ENCODE data around the gene STK32B.
A peak's percentile ranks its signal among the peaks of the same experiment; 100 is the strongest.

Gene STK32B

DNA sequence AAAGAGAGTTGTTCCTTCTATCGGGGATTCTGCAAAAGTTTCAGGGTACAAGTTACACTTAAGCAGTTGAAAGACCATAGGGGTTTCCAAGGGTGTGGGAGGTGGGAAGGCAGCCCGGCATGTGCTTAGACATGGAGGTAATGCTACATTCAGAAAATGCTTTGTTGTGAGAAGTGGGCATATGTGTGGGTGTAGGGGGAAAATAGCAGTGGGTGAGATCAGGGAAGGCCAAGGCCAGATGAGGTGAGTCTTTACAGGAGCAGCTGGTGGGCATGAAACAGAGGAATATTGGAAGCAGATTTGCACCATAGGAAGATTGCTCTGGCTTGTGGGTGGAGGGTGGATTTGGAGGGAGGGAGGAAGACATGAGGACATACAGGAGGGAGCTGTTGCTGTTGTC lies 40.3 kb upstream of the STK32B start:
- in situ Hi-C loops (cut with HindIII; ENCODE audit: low sequenced_read_pairs): loop anchor here (25.0 kb wide), 1 partner anchor 801 kb away; no protein-coding TSS in a partner anchor
- TF ChIP-seq, protein P1, sequence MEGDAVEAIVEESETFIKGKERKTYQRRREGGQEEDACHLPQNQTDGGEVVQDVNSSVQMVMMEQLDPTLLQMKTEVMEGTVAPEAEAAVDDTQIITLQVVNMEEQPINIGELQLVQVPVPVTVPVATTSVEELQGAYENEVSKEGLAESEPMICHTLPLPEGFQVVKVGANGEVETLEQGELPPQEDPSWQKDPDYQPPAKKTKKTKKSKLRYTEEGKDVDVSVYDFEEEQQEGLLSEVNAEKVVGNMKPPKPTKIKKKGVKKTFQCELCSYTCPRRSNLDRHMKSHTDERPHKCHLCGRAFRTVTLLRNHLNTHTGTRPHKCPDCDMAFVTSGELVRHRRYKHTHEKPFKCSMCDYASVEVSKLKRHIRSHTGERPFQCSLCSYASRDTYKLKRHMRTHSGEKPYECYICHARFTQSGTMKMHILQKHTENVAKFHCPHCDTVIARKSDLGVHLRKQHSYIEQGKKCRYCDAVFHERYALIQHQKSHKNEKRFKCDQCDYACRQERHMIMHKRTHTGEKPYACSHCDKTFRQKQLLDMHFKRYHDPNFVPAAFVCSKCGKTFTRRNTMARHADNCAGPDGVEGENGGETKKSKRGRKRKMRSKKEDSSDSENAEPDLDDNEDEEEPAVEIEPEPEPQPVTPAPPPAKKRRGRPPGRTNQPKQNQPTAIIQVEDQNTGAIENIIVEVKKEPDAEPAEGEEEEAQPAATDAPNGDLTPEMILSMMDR (IDR thresholded peaks at IDR 0.05; ENCODE audit: low read depth, low read length, missing control alignments): no peak
- no peak for DNase-seq (ENCODE audit: low read depth)
- H3K4me3 ChIP-seq (ENCODE audit: low read depth, low read length): no peak overlapping the region

DNA sequence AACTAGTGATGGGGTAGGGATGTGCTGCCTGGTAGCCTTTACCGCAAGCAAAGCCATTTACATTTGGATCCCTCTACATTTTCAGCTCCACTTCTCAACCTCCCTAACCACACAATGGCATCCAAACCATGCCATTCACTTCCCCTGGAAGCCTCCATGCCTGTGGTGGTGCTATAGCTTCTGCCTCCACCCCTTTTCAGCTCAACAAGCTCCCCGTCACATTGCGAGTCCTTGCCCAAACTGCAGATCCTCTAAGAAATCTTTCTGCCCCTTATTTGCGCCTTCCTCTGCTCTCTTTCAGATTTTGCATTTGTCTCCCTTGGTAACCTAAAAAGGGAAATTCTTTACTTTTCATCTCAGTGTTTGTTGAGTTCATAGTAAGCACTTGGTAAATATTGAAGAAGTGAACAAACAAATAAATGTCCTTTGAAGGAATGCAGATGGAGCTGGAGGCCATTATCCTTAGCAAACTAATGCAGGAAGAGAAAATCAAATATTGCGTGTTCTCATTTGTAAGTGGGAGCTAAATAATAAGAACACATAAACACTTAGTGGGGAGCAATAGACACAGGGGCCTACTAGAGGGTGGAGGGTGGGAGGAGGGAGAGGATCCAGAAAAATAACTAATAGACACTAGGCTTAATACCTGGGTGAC lies 38.9 kb upstream of the STK32B start:
- TF ChIP-seq, protein P1 (IDR thresholded peaks at IDR 0.05; ENCODE audit: low read depth, low read length, missing control alignments): no peak
- DNase-seq (ENCODE audit: low read depth): no peak
- H3K4me3 ChIP-seq (ENCODE audit: low read depth, low read length): no peak overlapping the region
- in situ Hi-C loops (cut with HindIII; ENCODE audit: low sequenced_read_pairs): loop anchor here (25.0 kb wide), 1 partner anchor 800 kb away; no protein-coding TSS in a partner anchor

DNA sequence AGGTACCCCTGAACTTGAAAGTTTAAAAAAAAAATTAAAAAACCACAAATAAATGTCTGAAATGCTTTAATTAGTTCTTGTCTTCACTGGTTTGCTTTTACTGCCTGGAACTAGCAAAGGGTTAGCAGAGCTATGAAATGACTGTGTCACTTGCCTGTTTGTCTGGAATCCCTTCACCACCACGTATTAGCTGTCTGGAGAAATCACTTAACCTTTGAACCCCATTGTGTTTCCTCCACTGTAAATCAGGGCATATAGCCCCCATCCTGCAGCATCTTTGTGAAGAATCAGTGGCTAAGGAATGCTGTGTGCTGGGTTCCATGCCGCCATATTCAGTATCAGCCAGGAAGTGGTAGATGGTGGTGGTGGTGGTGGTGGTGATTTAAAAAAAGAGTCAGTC lies 38.3 kb upstream of the STK32B start:
- in situ Hi-C loops (cut with HindIII; ENCODE audit: low sequenced_read_pairs): loop anchor here (25.0 kb wide), 1 partner anchor 799 kb away; no protein-coding TSS in a partner anchor
- TF ChIP-seq, protein P1 (IDR thresholded peaks at IDR 0.05; ENCODE audit: low read depth, low read length, missing control alignments): no peak
- no peak for DNase-seq (ENCODE audit: low read depth)
- no peak overlapping the region for H3K4me3 ChIP-seq (ENCODE audit: low read depth, low read length)

DNA sequence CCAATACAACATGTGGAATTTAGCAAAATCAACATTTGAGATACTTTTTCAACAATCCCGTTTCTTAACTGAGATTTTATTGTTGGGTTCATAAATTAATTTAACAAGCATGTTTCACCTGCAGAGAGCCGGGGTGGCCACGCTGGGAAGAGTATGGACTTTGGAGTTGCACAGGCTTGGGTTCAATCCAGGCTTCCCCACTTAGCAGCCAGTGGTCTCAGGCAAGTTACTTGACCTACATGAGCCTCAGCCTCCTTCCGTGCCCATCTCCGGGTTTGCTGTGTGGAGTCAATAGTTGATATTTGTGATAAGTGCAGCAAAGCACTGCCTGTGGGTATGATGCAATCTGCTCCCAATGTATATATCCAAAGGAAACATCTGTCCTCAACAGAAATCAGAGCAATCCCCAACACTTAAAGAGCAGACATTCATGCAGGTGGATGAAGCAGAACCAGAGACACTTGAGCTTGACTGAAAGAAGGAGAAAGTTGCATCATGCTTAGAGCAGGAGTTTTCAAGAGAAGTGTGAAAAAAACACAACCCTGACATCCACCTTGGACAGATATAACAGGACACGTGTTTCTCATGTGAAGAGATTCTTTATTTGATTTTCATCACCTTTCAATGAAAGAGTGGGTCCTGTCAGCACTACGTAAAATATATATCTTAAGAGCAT lies 37.1 kb upstream of the STK32B start:
- no peak overlapping the region for H3K4me3 ChIP-seq (ENCODE audit: low read depth, low read length)
- in situ Hi-C loops (cut with HindIII; ENCODE audit: low sequenced_read_pairs): loop anchor here (25.0 kb wide), 1 partner anchor 798 kb away; no protein-coding TSS in a partner anchor
- DNase-seq (ENCODE audit: low read depth): no peak
- TF ChIP-seq, protein P1 (IDR thresholded peaks at IDR 0.05; ENCODE audit: low read depth, low read length, missing control alignments): no peak

DNA sequence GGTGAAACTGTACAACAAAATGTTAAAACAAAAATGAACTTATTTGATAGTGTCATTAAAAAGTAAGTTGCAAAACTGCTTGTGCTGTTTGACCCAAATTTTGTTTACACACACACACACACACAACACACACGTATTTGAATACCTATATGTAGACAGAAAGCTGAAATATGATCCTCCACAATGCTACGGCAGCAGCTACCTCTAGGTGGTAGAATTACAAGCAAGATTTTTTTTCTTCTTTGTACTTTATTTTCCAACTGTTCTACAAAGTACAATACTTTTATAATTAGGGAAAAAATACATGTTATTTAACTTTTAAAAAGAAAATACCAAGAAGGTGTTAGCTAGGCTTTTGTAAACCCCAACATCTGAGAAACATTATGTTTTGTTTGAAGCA lies 33.2 kb upstream of the STK32B start:
- no peak overlapping the region for H3K4me3 ChIP-seq (ENCODE audit: low read depth, low read length)
- in situ Hi-C loops (cut with HindIII; ENCODE audit: low sequenced_read_pairs): loop anchor here (25.0 kb wide), 1 partner anchor 794 kb away; no protein-coding TSS in a partner anchor
- TF ChIP-seq, protein P1 (IDR thresholded peaks at IDR 0.05; ENCODE audit: low read depth, low read length, missing control alignments): peak; percentile 18
- DNase-seq (ENCODE audit: low read depth): no peak

DNA sequence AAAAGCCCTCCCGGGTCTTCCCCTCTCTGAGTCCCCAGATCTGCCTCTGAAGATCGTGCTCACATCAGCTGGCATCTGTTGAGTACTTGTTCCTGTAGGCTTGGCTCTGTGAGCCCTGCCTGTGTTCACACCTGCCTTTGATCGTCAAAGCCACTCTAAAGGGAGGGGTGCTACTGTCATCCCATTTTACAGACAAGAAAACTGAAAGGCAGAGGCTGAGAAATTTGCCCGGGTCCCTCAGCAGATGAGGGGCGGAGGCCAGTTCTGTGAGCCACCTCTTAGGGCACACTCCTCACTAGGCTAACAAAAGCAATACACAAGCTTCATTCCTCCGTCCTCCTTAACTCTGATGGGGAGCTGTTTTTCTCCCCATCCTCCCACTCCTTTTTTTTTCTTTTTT lies 32.7 kb upstream of the STK32B start:
- TF ChIP-seq, protein P1 (IDR thresholded peaks at IDR 0.05; ENCODE audit: low read depth, low read length, missing control alignments): no peak
- no peak for DNase-seq (ENCODE audit: low read depth)
- in situ Hi-C loops (cut with HindIII; ENCODE audit: low sequenced_read_pairs): loop anchor here (25.0 kb wide), 1 partner anchor 794 kb away; no protein-coding TSS in a partner anchor
- H3K4me3 ChIP-seq (ENCODE audit: low read depth, low read length): no peak overlapping the region

Data from astrocyte of the cerebellum (primary cell).